Neural progenitor cell (in vitro differentiated cells): ENCODE data around the gene SLC26A4.

Experiments used
- CTCF ChIP-seq: fragments of 200-600 bp; sonication (generic); IDR thresholded peaks from 2 replicates; pipeline ENCODE4 v1.5.1; 2017; ENCODE audit warnings: antibody characterized with exemption, mild to moderate bottlenecking
- EZH2 ChIP-seq: fragments of 200-600 bp; sonication (generic); IDR thresholded peaks from 2 replicates; pipeline ENCODE4 v1.6.1; 2017; ENCODE audit warnings: antibody characterized with exemption, mild to moderate bottlenecking, moderate library complexity

- TF ChIP-seq EZH2 (no peak), CTCF (no peak)
Measured at GRCh38 chr7:107689553-107689952, 28.9 kb downstream of the SLC26A4 start.
